SK-N-SH (cell line): ENCODE measurements around the gene NCLN. TPM values are rescaled to one million over a fixed set of nuclear protein-coding genes. Genes with fewer than 3 reads are reported as not detected.
"Not testable (repeated sequence)": the region's sequence is repeated elsewhere in the genome, so short reads cannot be mapped to it uniquely, and the experiment has no call there.

Experiments used
- CTCF ChIA-PET: fragments of 300-600, 350-600 bp; formaldehyde crosslinking; extraction: SDS; loops from one replicate; lab custom pipeline; 2021; lab: Yijun Ruan, JAX
- POLR2A ChIA-PET: fragments of 350-600 bp; sonication (Branson Sonifier 250); formaldehyde crosslinking; extraction: SDS; loops from one replicate; lab custom pipeline; 2020; ENCODE audit warnings: antibody characterized with exemption, inconsistent platforms; lab: Yijun Ruan, JAX
- DNase-seq: peaks from one replicate; pipeline ENCODE4 v3.0.0; 2012
- H2AFZ ChIP-seq: fragments of 200-600 bp; sonication (generic); 2 replicates; pipeline ENCODE4 v1.8.1; 2016; ENCODE audit warnings: antibody characterized with exemption, mild to moderate bottlenecking, low read depth
- H3F3A ChIP-seq: fragments of 200-600 bp; sonication (generic); replicated peaks from 2 replicates; pipeline ENCODE3; 2016; ENCODE audit warnings: antibody characterized with exemption, mild to moderate bottlenecking; ENCODE audit not compliant: insufficient read depth
- H3K27ac ChIP-seq, 2 experiments: fragments of 200-500 bp in 1 of 2; fragments of 200-600 bp in 1 of 2; sonication (Bioruptor generic) in 1 of 2; sonication (generic), shearing (Covaris generic) in 1 of 2; 2 replicates each; pipeline versions ENCODE4 v1.5.1 to v1.6.1; 2014 to 2016; ENCODE audit warnings: low read depth in 2 of 2, inconsistent platforms in 1 of 2, low read length in 1 of 2, mild to moderate bottlenecking in 1 of 2, mixed read lengths in 1 of 2
- H3K27me3 ChIP-seq: fragments of 200-600 bp; sonication (generic), shearing (Covaris generic); 2 replicates; pipeline ENCODE4 v1.6.1; 2016; ENCODE audit warnings: mixed run types; ENCODE audit not compliant: insufficient read depth
- H3K36me3 ChIP-seq, 2 experiments: fragments of 200-500 bp in 1 of 2; fragments of 200-600 bp in 1 of 2; sonication (Bioruptor generic) in 1 of 2; sonication (generic) in 1 of 2; replicated peaks in 1 of 2; 2 replicates each; pipeline versions ENCODE3 to v1.5.1; 2014 to 2016; ENCODE audit warnings: low read length in 1 of 2, mild to moderate bottlenecking in 1 of 2; ENCODE audit not compliant: insufficient read depth in 2 of 2, control insufficient read depth in 1 of 2
- H3K4me1 ChIP-seq, 2 experiments: fragments of 200-500 bp in 1 of 2; fragments of 200-600 bp in 1 of 2; sonication (Bioruptor generic) in 1 of 2; sonication (generic), shearing (Covaris generic) in 1 of 2; 2 replicates each; pipeline versions ENCODE4 v1.5.1 to v1.6.1; 2014 to 2016; ENCODE audit warnings: low read depth in 1 of 2, low read length in 1 of 2, mixed run types in 1 of 2; ENCODE audit not compliant: insufficient read depth in 2 of 2, control insufficient read depth in 1 of 2
- H3K4me2 ChIP-seq: fragments of 200-600 bp; sonication (generic), shearing (Covaris generic); 2 replicates; pipeline ENCODE4 v1.6.1; 2017; ENCODE audit warnings: mixed run types
- H3K4me3 ChIP-seq, 2 experiments: fragments of 200-500 bp in 1 of 2; fragments of 200-600 bp in 1 of 2; sonication (Bioruptor generic) in 1 of 2; sonication (generic), shearing (Covaris generic) in 1 of 2; 2 replicates each; pipeline versions ENCODE4 v1.5.1 to v1.8.1; 2014 to 2016; ENCODE audit warnings: low read depth in 2 of 2, inconsistent platforms in 1 of 2, low read length in 1 of 2, mild to moderate bottlenecking in 1 of 2, mixed read lengths in 1 of 2, moderate library complexity in 1 of 2
- H3K79me2 ChIP-seq: fragments of 200-600 bp; sonication (generic); 2 replicates; pipeline ENCODE4 v1.8.1; 2017; ENCODE audit warnings: mild to moderate bottlenecking; ENCODE audit not compliant: insufficient read depth
- H3K9ac ChIP-seq: fragments of 200-600 bp; sonication (generic); 2 replicates; pipeline ENCODE4 v1.6.1; 2017; ENCODE audit warnings: mixed run types
- H3K9me2 ChIP-seq: fragments of 200-600 bp; sonication (generic); 2 replicates; pipeline ENCODE4 v1.6.1; 2017; ENCODE audit warnings: mixed run types
- H3K9me3 ChIP-seq: fragments of 200-600 bp; sonication (generic); 2 replicates; pipeline ENCODE4 v1.6.1; 2017; ENCODE audit warnings: mixed run types, mild to moderate bottlenecking, moderate library complexity
- H4K20me1 ChIP-seq: fragments of 200-600 bp; sonication (generic); 2 replicates; pipeline ENCODE4 v1.6.1; 2017; ENCODE audit warnings: mild to moderate bottlenecking, mixed run types; ENCODE audit not compliant: insufficient read depth
- ELF1 ChIP-seq: IDR thresholded peaks from 2 replicates; pipeline ENCODE4 v1.4.0; 2012
- FOSL2 ChIP-seq: IDR thresholded peaks from 2 replicates; pipeline ENCODE4 v1.4.0; 2012; ENCODE audit warnings: low read depth, mild to moderate bottlenecking, moderate library complexity, borderline replicate concordance
- FOXM1 ChIP-seq: IDR thresholded peaks from 2 replicates; pipeline ENCODE4 v1.4.0; 2012; ENCODE audit warnings: low read depth, mild to moderate bottlenecking
- REST ChIP-seq: IDR thresholded peaks from 2 replicates; pipeline ENCODE4 v1.6.1; 2012; ENCODE audit warnings: mild to moderate bottlenecking, low read depth, low read length, moderate library complexity
- RFX5 ChIP-seq: IDR thresholded peaks from 2 replicates; pipeline ENCODE4 v1.6.1; 2012; ENCODE audit warnings: mild to moderate bottlenecking, improper control_type of control experiment, low read length
- SMC3 ChIP-seq: IDR thresholded peaks from 2 replicates; pipeline ENCODE4 v1.6.1; 2012; ENCODE audit warnings: low read depth, low read length, improper control_type of control experiment
- TEAD4 ChIP-seq: IDR thresholded peaks from 2 replicates; pipeline ENCODE4 v1.4.0; 2012; ENCODE audit warnings: mild to moderate bottlenecking, borderline replicate concordance; ENCODE audit not compliant: insufficient read depth
- YY1 ChIP-seq: IDR thresholded peaks from 2 replicates; pipeline ENCODE4 v1.4.0; 2012; ENCODE audit warnings: low read depth, mild to moderate bottlenecking
- ZBTB33 ChIP-seq: IDR thresholded peaks from 2 replicates; pipeline ENCODE4 v1.4.0; 2012; ENCODE audit warnings: low read depth, borderline replicate concordance
- WGBS: methylation state at CpG from one replicate; pipeline ENCODE4 v1.1.6; 2017; ENCODE audit warnings: low lambda C conversion rate; 5-methylcytosine and 5-hydroxymethylcytosine counted together
- polyA plus RNA-seq, 3 experiments: library from polyadenylated mRNA; depleted of rRNA; stranded (reverse); fragments of >200 nt; gene quantifications; 2 replicates each; pipeline ENCODE4 v1.2.3, GENCODE V29; 2012
- TF ChIP-seq, protein P1 (sequence below): IDR thresholded peaks from 2 replicates; pipeline ENCODE4; 2012

NCLN gene
- polyA plus RNA-seq, 1 of the 3 experiments (the other 2 are of a cell fraction): 69.0 TPM

GRCh38 chr19:3201911-3202310, 16.2 kb downstream of the NCLN start:
- Histone ChIP-seq H3K36me3 (peaks cover 5 to 31% of the 10 kb centered on the region in 2 experiments), H4K20me1 (no peaks in the 10 kb centered on the region), H3K27me3 (no peaks in the 10 kb centered on the region), H3K9me2 (no peaks in the 10 kb centered on the region), H3K4me1 (no peaks in the 10 kb centered on the region), H2AFZ (no peak overlapping the region), H3K27ac (no peak overlapping the region), H3K4me2 (no peak overlapping the region), H3K79me2 (no peaks in the 10 kb centered on the region), H3K9ac (no peak overlapping the region), H3F3A (no peaks in the 10 kb centered on the region), H3K9me3 (no peaks in the 10 kb centered on the region), H3K4me3 (no peak overlapping the region)
- DNase-seq: no peak
- no CpG with 5 or more reads among the region's 14 CpGs for WGBS
- ChIA-PET CTCF (interaction anchor here (0.5 to 1.0 kb wide), 2 partner anchors 9 to 30 kb away, joined by 3 to 4 read pairs; no protein-coding TSS in a partner anchor), POLR2A (no interaction called here)
- TF ChIP-seq REST (no peak), FOSL2 (no peak), ELF1 (no peak)

GRCh38 chr19:3202346-3202745, 16.6 kb downstream of the NCLN start:
- no peaks in the 10 kb centered on the region for H3K4me1 ChIP-seq
- H4K20me1 ChIP-seq: no peaks in the 10 kb centered on the region
- no peaks in the 10 kb centered on the region for H3K9me2 ChIP-seq
- 96% methylated on average over 4 of the region's 12 CpGs for WGBS
- POLR2A ChIA-PET: no interaction called here
- CTCF ChIA-PET: interaction anchor here (0.5 to 1.0 kb wide), 2 partner anchors 8 to 30 kb away, joined by 3 to 4 read pairs; no protein-coding TSS in a partner anchor
- H2AFZ ChIP-seq: no peak overlapping the region
- no peaks in the 10 kb centered on the region for H3F3A ChIP-seq
- no peak overlapping the region for H3K4me2 ChIP-seq
- no peaks in the 10 kb centered on the region for H3K27me3 ChIP-seq
- DNase-seq: no peak
- TF ChIP-seq RFX5 (no peak), FOXM1 (no peak), TEAD4 (no peak), SMC3 (no peak), ZBTB33 (no peak), FOSL2 (no peak), YY1 (no peak)
- TF ChIP-seq, protein P1, sequence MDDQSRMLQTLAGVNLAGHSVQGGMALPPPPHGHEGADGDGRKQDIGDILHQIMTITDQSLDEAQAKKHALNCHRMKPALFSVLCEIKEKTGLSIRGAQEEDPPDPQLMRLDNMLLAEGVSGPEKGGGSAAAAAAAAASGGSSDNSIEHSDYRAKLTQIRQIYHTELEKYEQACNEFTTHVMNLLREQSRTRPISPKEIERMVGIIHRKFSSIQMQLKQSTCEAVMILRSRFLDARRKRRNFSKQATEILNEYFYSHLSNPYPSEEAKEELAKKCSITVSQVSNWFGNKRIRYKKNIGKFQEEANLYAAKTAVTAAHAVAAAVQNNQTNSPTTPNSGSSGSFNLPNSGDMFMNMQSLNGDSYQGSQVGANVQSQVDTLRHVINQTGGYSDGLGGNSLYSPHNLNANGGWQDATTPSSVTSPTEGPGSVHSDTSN: no peak
- H3K79me2 ChIP-seq: no peaks in the 10 kb centered on the region
- H3K36me3 ChIP-seq: peaks cover 5 to 35% of the 10 kb centered on the region in 2 experiments
- no peak overlapping the region for H3K4me3 ChIP-seq
- H3K9ac ChIP-seq: no peak overlapping the region
- no peaks in the 10 kb centered on the region for H3K9me3 ChIP-seq
- no peak overlapping the region for H3K27ac ChIP-seq

DNA sequence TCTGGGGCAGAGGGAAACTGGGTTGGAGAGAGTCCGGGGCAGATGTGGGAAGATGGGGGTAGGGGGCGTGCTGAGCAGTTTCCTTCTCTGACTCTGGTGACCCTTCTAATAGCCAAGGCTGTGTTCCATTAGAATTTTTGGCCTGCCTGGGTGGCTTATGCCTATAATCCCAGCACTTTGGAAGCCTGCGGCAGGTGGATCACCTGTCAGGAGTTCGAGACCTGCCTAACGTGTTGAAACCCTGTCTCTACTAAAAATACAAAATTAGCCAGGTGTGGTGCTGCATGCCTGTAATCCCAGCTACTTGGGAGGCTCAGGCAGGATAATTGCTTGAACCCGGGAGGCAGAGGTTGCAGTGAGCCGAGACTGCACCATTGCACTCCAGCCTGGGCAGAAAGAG, 17.2 kb downstream of the NCLN start:
- 96% methylated on average over 7 of the region's 7 CpGs for WGBS
- H2AFZ ChIP-seq, H3F3A ChIP-seq, DNase-seq, H3K9me3 ChIP-seq, H4K20me1 ChIP-seq, POLR2A ChIA-PET, H3K27me3 ChIP-seq, H3K4me3 ChIP-seq, H3K27ac ChIP-seq, H3K9ac ChIP-seq, H3K4me1 ChIP-seq, H3K9me2 ChIP-seq, H3K79me2 ChIP-seq, H3K4me2 ChIP-seq: not testable (repeated sequence)
- CTCF ChIA-PET: interaction anchor here (0.6 kb wide), 1 partner anchor 74 kb away, joined by 3 read pairs; no protein-coding TSS in a partner anchor
- H3K36me3 ChIP-seq: peaks cover 5 to 41% of the 10 kb centered on the region in 2 experiments
